Measurements from ENCODE around the gene LASP1.
A peak's percentile ranks its signal among the peaks of the same experiment; 100 is the strongest.

The LASP1 gene

DNA sequence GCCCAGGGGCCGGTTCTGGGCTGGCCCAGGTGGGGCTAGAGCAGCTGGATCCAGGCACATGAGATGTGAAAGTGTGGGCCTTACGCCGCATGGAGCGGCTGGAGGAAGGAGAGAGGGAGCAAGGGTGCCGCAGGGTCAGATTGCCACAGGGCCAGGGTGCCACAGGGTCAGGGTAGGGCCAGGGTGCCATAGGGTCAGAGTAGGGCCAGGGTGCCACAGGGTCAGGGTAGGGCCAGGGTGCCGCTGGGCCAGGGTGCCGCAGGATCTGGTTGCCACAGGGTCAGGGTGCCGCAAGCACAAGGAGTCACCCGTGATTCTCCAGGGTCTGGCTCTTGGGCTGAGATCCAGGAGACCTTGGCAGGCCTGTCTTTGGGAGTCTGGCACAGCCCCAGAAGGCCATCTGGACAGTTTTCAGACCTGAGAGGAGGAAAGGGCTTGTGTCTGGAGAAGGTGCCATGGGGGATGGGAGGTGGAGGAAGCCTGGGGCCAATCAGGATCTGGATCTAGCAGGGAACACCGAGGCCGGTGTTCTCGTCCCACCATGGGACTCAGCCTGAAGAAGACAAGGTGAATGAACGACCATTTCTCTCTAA, 42.5 kb downstream of the LASP1 start:
- DNase-seq (ENCODE audit: low spot score), result no peak
- CTCF ChIA-PET, result no interaction called here
- H3K27ac ChIP-seq, result peak overlapping the region; percentile 39
- TF ChIP-seq CTCF (conservative IDR thresholded peaks at IDR 0.05; ENCODE audit: low read depth), result no peak
- POLR2A ChIA-PET (ENCODE audit: low non-redundant PET), result no interaction called here

DNA sequence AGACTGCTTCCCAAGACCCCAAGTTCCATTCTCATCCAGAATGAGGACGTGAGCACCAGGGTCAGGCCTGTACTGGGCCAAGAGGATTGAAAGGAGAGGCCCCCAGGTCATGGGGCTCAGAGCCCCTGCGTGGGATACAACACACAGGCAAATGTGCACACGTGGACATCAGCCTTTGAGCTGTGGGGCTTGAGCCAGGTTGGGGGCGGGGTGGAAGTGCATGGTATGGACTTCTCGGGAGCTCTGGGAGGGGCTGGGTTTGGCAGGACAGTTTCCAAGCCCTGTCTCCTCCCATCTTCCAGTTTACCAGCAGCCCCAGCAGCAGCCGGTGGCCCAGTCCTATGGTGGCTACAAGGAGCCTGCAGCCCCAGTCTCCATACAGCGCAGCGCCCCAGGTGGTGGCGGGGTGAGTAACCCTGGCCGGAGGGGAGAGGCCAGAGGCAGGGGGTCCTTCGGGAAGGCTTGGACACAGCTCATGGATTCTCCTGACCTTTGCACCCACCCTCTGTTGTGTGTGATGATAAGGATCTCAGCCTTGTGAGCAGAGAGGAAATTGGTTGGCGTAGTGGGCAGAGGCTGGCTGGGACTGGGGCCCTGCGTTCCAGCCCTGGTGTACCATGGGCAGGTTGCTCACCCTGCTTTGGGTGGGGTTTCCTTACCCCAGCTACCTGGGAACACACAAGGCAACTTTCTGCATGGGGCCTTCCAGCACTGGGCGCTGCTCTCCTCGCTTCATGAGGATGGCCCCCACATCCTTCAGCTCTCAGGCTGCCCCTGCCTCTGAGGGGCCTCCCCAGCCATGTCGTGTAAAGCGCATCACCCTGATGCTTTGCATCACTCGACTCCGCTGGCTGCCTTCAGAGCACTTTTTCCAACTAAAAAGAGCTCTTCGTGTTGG, 45.1 kb downstream of the LASP1 start:
- CTCF ChIA-PET, result interaction anchor here (0.6 to 0.8 kb wide), 2 partner anchors 24 to 238 kb away, joined by 3 read pairs; no protein-coding TSS in a partner anchor
- POLR2A ChIA-PET (ENCODE audit: low non-redundant PET), result no interaction called here
- DNase-seq (ENCODE audit: low spot score), result no peak
- TF ChIP-seq CTCF (conservative IDR thresholded peaks at IDR 0.05; ENCODE audit: low read depth), result no peak
- H3K27ac ChIP-seq, result peak overlapping the region; percentile 29

DNA sequence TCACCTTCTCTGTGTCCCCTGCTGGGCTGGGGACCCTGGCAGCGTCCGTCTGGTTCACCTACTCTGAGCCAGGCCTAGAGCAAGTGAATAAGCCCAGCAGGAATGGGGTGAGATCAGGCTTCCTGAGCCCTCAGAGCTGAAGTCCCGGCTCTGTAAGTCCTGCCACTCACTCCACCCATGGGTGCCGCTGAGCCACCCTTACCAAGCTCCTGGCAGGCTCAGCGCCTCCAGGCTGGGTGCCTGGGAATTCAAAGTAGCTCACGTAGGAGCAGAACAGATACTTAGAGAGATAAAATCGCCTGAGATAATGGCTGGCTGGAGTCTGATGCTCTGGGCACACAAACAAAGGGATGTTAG, 45.8 kb downstream of the LASP1 start:
- TF ChIP-seq CTCF (conservative IDR thresholded peaks at IDR 0.05; ENCODE audit: low read depth), result no peak
- no peak for DNase-seq (ENCODE audit: low spot score)
- ChIA-PET CTCF (interaction anchor here (0.8 kb wide), 1 partner anchor 237 kb away, joined by 3 read pairs; no protein-coding TSS in a partner anchor), POLR2A (ENCODE audit: low non-redundant PET) (no interaction called here)
- peak overlapping the region; percentile 29 for H3K27ac ChIP-seq

- POLR2A ChIA-PET (ENCODE audit: low non-redundant PET), result interaction anchor here (0.6 kb wide), 1 partner anchor 68 kb away, joined by 4 read pairs; no protein-coding TSS in a partner anchor
- CTCF ChIA-PET, result no interaction called here
- no peak overlapping the region for H3K27ac ChIP-seq
- TF ChIP-seq CTCF (conservative IDR thresholded peaks at IDR 0.05; ENCODE audit: low read depth), result no peak
- DNase-seq (ENCODE audit: low spot score), result no peak
These were observed 46.9 kb downstream of the LASP1 start for GRCh38 chr17:38916771-38917170.

DNA sequence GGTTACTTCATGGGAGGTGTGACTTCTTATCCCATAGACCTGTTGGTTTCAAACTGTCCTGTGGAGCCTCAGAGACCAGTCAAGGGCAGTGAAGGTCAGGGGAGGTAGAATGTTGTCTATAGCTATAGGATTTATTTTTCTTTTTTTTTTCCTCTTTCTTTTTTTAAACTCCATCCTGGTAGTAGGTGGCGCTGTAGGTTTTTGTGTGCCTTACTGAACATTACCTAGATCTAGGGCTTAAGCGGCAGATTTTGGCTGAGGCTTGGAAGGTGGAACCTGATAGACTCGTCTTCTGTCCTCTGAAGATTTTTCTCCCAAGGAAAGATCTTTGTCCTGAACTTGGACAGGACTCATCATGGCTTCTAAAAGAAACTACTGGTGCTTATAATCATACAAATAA, 47.4 kb downstream of the LASP1 start:
- ChIA-PET CTCF (interaction anchor here (0.7 kb wide), 1 partner anchor 192 kb away, joined by 3 read pairs; no protein-coding TSS in a partner anchor), POLR2A (ENCODE audit: low non-redundant PET) (interaction anchor here (0.6 kb wide), 1 partner anchor 68 kb away, joined by 4 read pairs; no protein-coding TSS in a partner anchor)
- no peak for DNase-seq (ENCODE audit: low spot score)
- TF ChIP-seq CTCF (conservative IDR thresholded peaks at IDR 0.05; ENCODE audit: low read depth), result no peak
- H3K27ac ChIP-seq, result no peak overlapping the region

- DNase-seq (ENCODE audit: low spot score), result no peak
- H3K27ac ChIP-seq, result 0 out of 2 replicates have a peak overlapping the region, but pooled peaks have one; percentile 5
- ChIA-PET POLR2A (ENCODE audit: low non-redundant PET) (interaction anchor here (0.6 kb wide), 1 partner anchor 34 kb away, joined by 3 read pairs; no protein-coding TSS in a partner anchor), CTCF (interaction anchor here (0.7 kb wide), 1 partner anchor 191 kb away, joined by 3 read pairs; no protein-coding TSS in a partner anchor)
- no peak for TF ChIP-seq CTCF (conservative IDR thresholded peaks at IDR 0.05; ENCODE audit: low read depth)
These were observed 48.5 kb downstream of the LASP1 start for GRCh38 chr17:38918129-38918913.

Data from RWPE1 (cell line).